Vagina (tissue), 2 donors: ENCODE data around the gene ABCA13.

ENCODE experiments used
- CTCF ChIP-seq, 3 experiments: fragments of 450-650 bp in 2 of 3; fragments of 200-600 bp in 1 of 3; sonication (generic) in 1 of 3; IDR thresholded peaks; one replicate each; pipeline ENCODE4 v1.5.1; 2017 to 2019; ENCODE audit warnings: antibody characterized with exemption in 3 of 3, mild to moderate bottlenecking in 2 of 3, moderate library complexity in 2 of 3
- POLR2A ChIP-seq, 2 donors: fragments of 450-650 bp; IDR thresholded peaks; one replicate each; pipeline ENCODE4 v1.6.1; 2017; ENCODE audit warnings: antibody characterized with exemption in 2 of 2, mild to moderate bottlenecking in 2 of 2, moderate library complexity in 2 of 2
- POLR2AphosphoS5 ChIP-seq, 2 donors: sonication (generic); formaldehyde crosslinking; IDR thresholded peaks; one replicate each; pipeline ENCODE4 v1.9.0; 2017; ENCODE audit warnings: antibody characterized with exemption in 2 of 2, mild to moderate bottlenecking in 2 of 2, low read depth in 1 of 2; ENCODE audit not compliant: insufficient read depth in 1 of 2

- no peak for TF ChIP-seq CTCF (IDR thresholded peaks at IDR 0.05)
- no peak for TF ChIP-seq POLR2AphosphoS5 (IDR thresholded peaks at IDR 0.05; ENCODE audit: insufficient read depth in 1 of 2, low read depth in 1 of 2)
- TF ChIP-seq POLR2A (IDR thresholded peaks at IDR 0.05), result no peak
Observed at GRCh38 chr7:48192996-48193395, 21.7 kb downstream of the ABCA13 start.
